Peyer's patch (tissue), 4 donors: ENCODE data around the gene FAM120B.

Experiments used
- POLR2A ChIP-seq, 2 donors: fragments of 450-650 bp; IDR thresholded peaks; one replicate each; pipeline ENCODE4 v1.5.1; 2017; ENCODE audit warnings: antibody characterized with exemption in 2 of 2, mild to moderate bottlenecking in 2 of 2, moderate library complexity in 2 of 2
- TF ChIP-seq, protein P1 (sequence below), 6 experiments: fragments of 450-650 bp in 4 of 6; fragments of 200-600 bp in 2 of 6; sonication (generic) in 1 of 6; IDR thresholded peaks; one replicate each; pipeline ENCODE4 v1.5.1; 2017 to 2019; ENCODE audit warnings: antibody characterized with exemption in 6 of 6, mild to moderate bottlenecking in 3 of 6, moderate library complexity in 1 of 6

- TF ChIP-seq, protein P1, sequence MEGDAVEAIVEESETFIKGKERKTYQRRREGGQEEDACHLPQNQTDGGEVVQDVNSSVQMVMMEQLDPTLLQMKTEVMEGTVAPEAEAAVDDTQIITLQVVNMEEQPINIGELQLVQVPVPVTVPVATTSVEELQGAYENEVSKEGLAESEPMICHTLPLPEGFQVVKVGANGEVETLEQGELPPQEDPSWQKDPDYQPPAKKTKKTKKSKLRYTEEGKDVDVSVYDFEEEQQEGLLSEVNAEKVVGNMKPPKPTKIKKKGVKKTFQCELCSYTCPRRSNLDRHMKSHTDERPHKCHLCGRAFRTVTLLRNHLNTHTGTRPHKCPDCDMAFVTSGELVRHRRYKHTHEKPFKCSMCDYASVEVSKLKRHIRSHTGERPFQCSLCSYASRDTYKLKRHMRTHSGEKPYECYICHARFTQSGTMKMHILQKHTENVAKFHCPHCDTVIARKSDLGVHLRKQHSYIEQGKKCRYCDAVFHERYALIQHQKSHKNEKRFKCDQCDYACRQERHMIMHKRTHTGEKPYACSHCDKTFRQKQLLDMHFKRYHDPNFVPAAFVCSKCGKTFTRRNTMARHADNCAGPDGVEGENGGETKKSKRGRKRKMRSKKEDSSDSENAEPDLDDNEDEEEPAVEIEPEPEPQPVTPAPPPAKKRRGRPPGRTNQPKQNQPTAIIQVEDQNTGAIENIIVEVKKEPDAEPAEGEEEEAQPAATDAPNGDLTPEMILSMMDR (IDR thresholded peaks at IDR 0.05), result no peak
- TF ChIP-seq POLR2A (IDR thresholded peaks at IDR 0.05), result no peak
Observed at GRCh38 chr6:170273681-170274080, 32.9 kb upstream of the FAM120B start.
